Fibroblast of skin of left quadriceps (primary cell): ENCODE measurements around the gene CNEP1R1.
A peak's percentile ranks its signal among the peaks of the same experiment; 100 is the strongest.

ENCODE experiments used
- DNase-seq, 2 experiments: peaks; one replicate each; pipeline ENCODE4 v3.0.0-alpha.2; 2013; ENCODE audit warnings: low read depth in 2 of 2

CNEP1R1 gene

DNA sequence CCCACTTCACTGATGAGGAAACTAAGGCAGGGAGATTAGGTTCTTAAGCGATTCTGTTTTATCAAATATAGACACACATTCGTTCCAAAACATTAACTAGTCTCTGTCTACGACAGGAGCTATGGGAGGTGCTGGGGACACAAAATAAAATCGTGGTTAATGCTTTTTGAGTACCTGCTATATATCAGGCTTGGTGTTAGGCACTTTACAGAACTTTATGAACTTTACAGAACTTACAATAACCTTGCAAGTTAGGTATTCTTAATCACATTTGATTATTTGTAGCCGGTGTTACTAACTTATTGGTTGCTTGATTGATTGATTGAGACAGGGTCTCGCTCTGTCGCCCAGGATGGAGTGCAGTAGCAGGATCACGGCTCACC is 40.2 kb downstream of the CNEP1R1 start:
- no peak for DNase-seq

DNA sequence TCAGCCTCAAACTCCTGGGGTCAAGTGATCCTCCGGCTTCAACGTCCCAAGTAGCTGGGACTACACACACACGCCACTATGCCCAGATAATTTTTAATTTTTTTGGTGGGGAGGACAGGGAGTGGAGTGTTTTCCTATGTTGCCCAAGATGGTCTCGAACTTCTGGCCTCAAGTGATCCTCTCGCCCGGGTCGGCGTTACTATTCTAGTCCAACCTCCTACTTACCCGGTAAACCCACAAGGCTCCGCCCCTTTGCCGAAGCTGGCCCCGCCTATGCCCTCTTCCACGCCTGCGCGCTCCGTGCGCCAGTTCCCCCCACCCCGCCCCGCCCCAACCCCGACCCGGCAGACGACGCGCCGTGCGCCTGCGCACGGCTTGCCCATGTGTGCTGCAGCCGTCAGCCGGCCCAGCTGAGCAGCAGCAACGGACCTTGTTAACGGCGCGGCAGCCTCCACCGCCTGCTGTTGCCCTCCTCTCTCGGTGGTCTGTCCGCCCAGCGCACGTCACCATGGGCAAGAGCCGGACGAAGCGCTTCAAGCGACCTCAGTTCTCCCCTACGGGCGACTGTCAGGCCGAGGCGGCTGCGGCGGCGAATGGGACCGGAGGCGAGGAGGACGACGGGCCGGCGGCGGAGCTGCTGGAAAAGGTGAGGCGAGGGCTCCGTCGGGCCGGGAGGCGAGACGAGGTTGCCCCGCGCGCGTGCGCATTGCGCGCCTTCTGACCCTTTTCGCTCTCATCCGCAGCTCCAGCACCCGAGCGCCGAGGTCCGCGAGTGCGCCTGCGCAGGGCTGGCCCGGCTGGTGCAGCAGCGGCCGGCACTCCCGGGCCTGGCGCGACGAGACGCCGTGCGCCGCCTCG is 40.8 kb downstream of the CNEP1R1 start, which contains the start of gene HEATR3:
Gene HEATR3, plus strand, starts transcription at position 347 of the 858 bp plus-strand sequence. Its CDS starts 162 bp downstream, at position 509.
- DNase-seq, result peak; percentile 80 to 81

- no peak for DNase-seq
These were observed 41.7 kb downstream of the CNEP1R1 start for GRCh38 chr16:50066482-50067289.

DNA sequence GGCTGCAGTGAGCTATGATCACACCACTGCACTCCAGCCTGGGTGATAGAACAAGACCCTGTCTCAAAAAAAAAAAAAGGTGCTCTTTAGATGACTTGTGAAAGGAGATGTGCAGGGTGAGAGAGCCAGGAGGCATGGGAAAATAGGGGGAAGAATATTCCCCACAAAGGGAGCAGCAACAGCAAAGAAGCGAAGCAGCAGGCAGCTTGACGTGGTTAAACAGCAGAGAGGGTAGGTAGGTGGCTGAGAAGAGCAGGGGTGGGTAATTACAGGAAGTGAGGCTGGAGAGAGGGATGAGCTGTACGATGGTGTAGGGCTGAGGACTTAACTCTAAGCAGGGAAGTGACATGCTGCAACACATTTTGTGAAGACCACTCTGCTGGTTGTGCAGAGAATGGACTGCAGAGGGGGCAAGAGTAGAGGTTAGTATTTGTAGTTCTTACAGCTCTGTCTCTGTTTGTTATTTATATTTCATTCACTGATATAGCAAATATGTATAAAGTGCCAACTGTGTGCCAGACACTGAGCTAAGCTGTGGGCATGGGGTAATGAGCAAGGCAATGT is 42.3 kb downstream of the CNEP1R1 start:
- DNase-seq, result peak; percentile 40 to 44

- DNase-seq, result peak; percentile 14 to 31
These were observed 43.5 kb downstream of the CNEP1R1 start for GRCh38 chr16:50068550-50068949.

- DNase-seq, result no peak
These were observed 44.0 kb downstream of the CNEP1R1 start for GRCh38 chr16:50069060-50069459.

- DNase-seq, result no peak
These were observed 46.1 kb downstream of the CNEP1R1 start for GRCh38 chr16:50071075-50071671.

- no peak for DNase-seq
These were observed 47.7 kb downstream of the CNEP1R1 start for GRCh38 chr16:50072730-50073129.

GRCh38 chr16:50079397-50080140 is 54.5 kb downstream of the CNEP1R1 start:
- no peak for DNase-seq

- DNase-seq, result no peak
These were observed 56.5 kb downstream of the CNEP1R1 start for GRCh38 chr16:50081428-50082018.

DNA sequence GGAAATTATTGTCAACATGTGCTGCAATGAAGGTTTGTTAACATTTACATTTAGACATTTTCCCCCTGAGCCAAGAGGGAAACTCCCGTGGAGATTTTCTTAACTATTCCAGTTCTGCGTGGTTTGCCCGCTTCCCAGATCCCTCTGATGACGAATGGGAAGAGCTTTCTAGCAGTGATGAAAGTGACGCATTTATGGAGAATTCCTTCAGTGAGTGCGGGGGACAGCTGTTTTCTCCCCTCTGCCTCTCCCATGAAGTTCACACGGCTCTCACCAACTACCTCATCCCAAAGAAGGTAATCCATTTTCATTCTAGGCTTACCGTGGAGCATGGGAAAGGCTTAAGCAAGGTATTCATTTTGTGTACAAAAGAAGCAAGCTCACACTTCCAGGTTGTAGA is 59.0 kb downstream of the CNEP1R1 start:
- DNase-seq, result no peak

- DNase-seq, result no peak
These were observed 61.2 kb downstream of the CNEP1R1 start for GRCh38 chr16:50086176-50086575.
